ENCODE results near the gene STOML1.

- no peak for TF ChIP-seq GATA3 (IDR thresholded peaks at IDR 0.05; ENCODE audit: low read depth, low read length)
- TF ChIP-seq GATA2 (IDR thresholded peaks at IDR 0.05; ENCODE audit: low read depth, low read length): no peak
Measured at GRCh38 chr15:73983773-73984172, 8.3 kb downstream of the STOML1 start.

Data from SH-SY5Y (cell line).